Fibroblast of villous mesenchyme (primary cell): ENCODE data around the gene SRRM3. TPM values are rescaled to one million over a fixed set of nuclear protein-coding genes. Genes with fewer than 3 reads are reported as not detected.
A peak's percentile ranks its signal among the peaks of the same experiment; 100 is the strongest.
"Not testable (repeated sequence)": the region's sequence is repeated elsewhere in the genome, so short reads cannot be mapped to it uniquely, and the experiment has no call there.

Source experiments
- DNase-seq: peaks from one replicate; pipeline ENCODE4 v3.0.0-alpha.2; 2010; ENCODE audit warnings: low read depth
- H3K4me3 ChIP-seq: 2 replicates; pipeline ENCODE4 v1.5.1; 2011; ENCODE audit warnings: low read depth, mild to moderate bottlenecking, low read length
- CTCF ChIP-seq: IDR thresholded peaks from 2 replicates; pipeline ENCODE4 v1.5.1; 2012; ENCODE audit warnings: low read depth, mild to moderate bottlenecking, low read length; ENCODE audit not compliant: insufficient read depth
- total RNA-seq: library from RNA; depleted of rRNA; stranded (reverse); fragments of >200 nt; gene quantifications from 2 replicates; pipeline ENCODE4 v1.2.3, GENCODE V29; 2012

Gene SRRM3
- total RNA-seq, 1 donor, result 0.43 TPM

- no peak for DNase-seq
- TF ChIP-seq CTCF, result no peak
- no peak overlapping the region for H3K4me3 ChIP-seq
These were observed 63.6 kb downstream of the SRRM3 start for GRCh38 chr7:76265299-76265698.

GRCh38 chr7:76267107-76267893 is 65.6 kb downstream of the SRRM3 start:
- no peak for DNase-seq
- H3K4me3 ChIP-seq, result peak overlapping the region; percentile 4
- TF ChIP-seq CTCF, result no peak

DNA sequence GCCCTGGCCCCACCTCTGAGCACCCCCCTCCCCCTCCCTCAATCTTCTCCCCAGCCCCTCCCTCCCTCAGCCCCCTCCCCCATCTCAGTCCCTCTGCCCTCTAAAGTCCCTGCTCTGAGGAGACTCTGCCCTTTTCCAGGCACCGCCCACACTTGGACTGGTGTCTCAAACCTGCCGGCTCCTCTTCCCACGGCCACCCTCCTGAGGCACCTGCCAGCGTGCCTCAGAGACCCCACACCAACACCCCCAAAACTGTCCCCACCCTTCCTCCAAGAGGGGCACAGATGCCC is 66.1 kb downstream of the SRRM3 start:
- DNase-seq, result no peak
- H3K4me3 ChIP-seq, result no peak overlapping the region
- TF ChIP-seq CTCF, result no peak

GRCh38 chr7:76268376-76268775 is 66.7 kb downstream of the SRRM3 start:
- no peak for TF ChIP-seq CTCF
- DNase-seq, result no peak
- no peak overlapping the region for H3K4me3 ChIP-seq

DNA sequence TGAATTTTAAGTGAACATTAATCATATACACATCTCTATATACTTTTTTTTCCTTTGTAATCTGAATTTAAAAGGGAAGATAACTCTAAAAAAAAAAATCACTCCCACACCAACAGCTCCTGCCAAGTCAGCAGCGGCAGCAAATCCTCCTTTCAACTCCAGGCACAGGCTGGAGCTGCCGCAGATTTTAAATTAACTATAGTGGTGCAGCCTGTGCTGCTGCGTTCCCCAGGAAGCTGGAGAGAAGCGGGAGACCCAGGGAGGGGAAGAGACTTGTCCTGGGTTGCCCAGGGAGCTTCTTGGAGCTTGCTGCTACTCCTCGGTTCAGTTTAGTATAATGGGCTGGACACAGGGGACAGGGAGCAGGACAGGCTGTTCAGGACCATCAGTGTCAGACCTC is 68.2 kb downstream of the SRRM3 start:
- H3K4me3 ChIP-seq, result no peak overlapping the region
- DNase-seq, result no peak
- TF ChIP-seq CTCF, result no peak

- not testable (repeated sequence) for DNase-seq, H3K4me3 ChIP-seq
These were observed 69.7 kb downstream of the SRRM3 start for GRCh38 chr7:76271384-76271783.

DNA sequence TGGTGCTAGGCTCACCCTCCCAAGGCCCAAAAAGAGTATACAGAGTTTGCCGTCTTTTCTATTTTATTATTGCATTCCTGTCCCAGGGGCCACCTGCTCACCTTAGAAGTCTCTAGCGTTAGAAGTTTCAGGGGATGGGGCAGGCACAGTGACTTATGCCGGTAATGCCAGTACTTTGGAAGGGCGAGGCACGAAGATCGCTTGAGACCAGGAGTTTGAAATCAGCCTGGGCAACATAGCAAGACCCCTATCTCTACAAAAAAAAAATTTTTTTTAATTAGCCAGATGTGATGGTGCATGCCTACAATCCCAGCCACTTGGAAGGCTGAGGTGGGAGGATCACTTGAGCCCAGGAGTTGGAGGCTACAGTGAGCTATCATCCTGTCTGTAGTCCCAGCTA is 70.4 kb downstream of the SRRM3 start:
- DNase-seq, result no peak
- no peak for TF ChIP-seq CTCF
- no peak overlapping the region for H3K4me3 ChIP-seq
